CD4-positive, alpha-beta T cell treated with Interleukin-4 for 1 hour (primary cell): ENCODE measurements around the gene EIF5B.

Source experiments
- DNase-seq, 2 donors: peaks; one replicate each; pipeline ENCODE4 v3.0.0-alpha.2; 2020 to 2022

Gene EIF5B

GRCh38 chr2:99414566-99414965 is 77.4 kb downstream of the EIF5B start:
- no peak for DNase-seq

GRCh38 chr2:99417396-99417795 is 80.2 kb downstream of the EIF5B start:
- DNase-seq = no peak

- no peak for DNase-seq
Measured at GRCh38 chr2:99420031-99420430, 82.8 kb downstream of the EIF5B start.

GRCh38 chr2:99420751-99421299 is 83.6 kb downstream of the EIF5B start:
- no peak for DNase-seq

- DNase-seq = no peak
Measured at GRCh38 chr2:99421469-99421868, 84.3 kb downstream of the EIF5B start.

- no peak for DNase-seq
Measured at GRCh38 chr2:99422599-99422998, 85.4 kb downstream of the EIF5B start.

GRCh38 chr2:99424371-99424770 is 87.2 kb downstream of the EIF5B start:
- no peak for DNase-seq

GRCh38 chr2:99425022-99425421 is 87.8 kb downstream of the EIF5B start:
- no peak for DNase-seq

GRCh38 chr2:99430614-99431291 is 93.6 kb downstream of the EIF5B start:
- DNase-seq = no peak

- no peak for DNase-seq
Measured at GRCh38 chr2:99431587-99432275, 94.5 kb downstream of the EIF5B start.

- no peak for DNase-seq
Measured at GRCh38 chr2:99433340-99433739, 96.2 kb downstream of the EIF5B start.

GRCh38 chr2:99436874-99437273 is 99.7 kb downstream of the EIF5B start:
- DNase-seq = no peak

- DNase-seq = no peak
Measured at GRCh38 chr2:99439971-99440505, 102.8 kb downstream of the EIF5B start.

GRCh38 chr2:99442837-99443236 is 105.6 kb downstream of the EIF5B start:
- no peak for DNase-seq

GRCh38 chr2:99444222-99444621 is 107.0 kb downstream of the EIF5B start:
- DNase-seq = no peak

- DNase-seq = no peak
Measured at GRCh38 chr2:99445065-99445464, 107.9 kb downstream of the EIF5B start.

- DNase-seq = no peak
Measured at GRCh38 chr2:99448556-99448955, 111.4 kb downstream of the EIF5B start.

- no peak for DNase-seq
Measured at GRCh38 chr2:99450199-99450598, 113.0 kb downstream of the EIF5B start.
